Measurements from ENCODE around the gene ANO1.

GRCh38 chr11:70233962-70234361 is 155.8 kb downstream of the ANO1 start:
- TF ChIP-seq CTCF (IDR thresholded peaks at IDR 0.05) (no peak), POLR2A (IDR thresholded peaks at IDR 0.05) (no peak)
